GM06990 (cell line): ENCODE results near the gene ELMO1.
"Not testable (repeated sequence)": the region's sequence is repeated elsewhere in the genome, so short reads cannot be mapped to it uniquely, and the experiment has no call there.

Source experiments
- DNase-seq: peaks from one replicate; pipeline ENCODE4 v3.0.0-alpha.2; 2011; ENCODE audit not compliant: insufficient read length; ENCODE audit errors: extremely low read depth
- H3K27me3 ChIP-seq: replicated peaks from 2 replicates; pipeline ENCODE4 v1.6.0; 2011; ENCODE audit warnings: low read length; ENCODE audit not compliant: control insufficient read depth, insufficient read depth
- H3K36me3 ChIP-seq: 2 replicates; pipeline ENCODE4 v1.5.1; 2011; ENCODE audit warnings: low read length; ENCODE audit not compliant: control insufficient read depth, insufficient read depth
- H3K4me3 ChIP-seq: replicated peaks from 2 replicates; pipeline ENCODE4 v1.5.1; 2011; ENCODE audit warnings: low read depth, mild to moderate bottlenecking, control low read depth, low read length
- CTCF ChIP-seq: IDR thresholded peaks from 2 replicates; pipeline ENCODE4 v1.5.1; 2011; ENCODE audit warnings: low read length, control low read depth, mild to moderate bottlenecking, inconsistent platforms; ENCODE audit not compliant: insufficient read depth, poor library complexity, severe bottlenecking

The ELMO1 gene

GRCh38 chr7:36978461-36978860 is 470.2 kb downstream of the ELMO1 start:
- Histone ChIP-seq H3K4me3 (no peak overlapping the region), H3K27me3 (no peaks in the 10 kb centered on the region), H3K36me3 (no peaks in the 10 kb centered on the region; the same call in 1 of the 2 replicates)
- no peak for TF ChIP-seq CTCF
- no peak for DNase-seq

GRCh38 chr7:36977878-36978277 is 470.8 kb downstream of the ELMO1 start:
- no peak for TF ChIP-seq CTCF
- DNase-seq: no peak
- Histone ChIP-seq H3K27me3 (no peaks in the 10 kb centered on the region), H3K4me3 (no peak overlapping the region), H3K36me3 (no peaks in the 10 kb centered on the region; the same call in 1 of the 2 replicates)

GRCh38 chr7:36973534-36973933 is 475.1 kb downstream of the ELMO1 start:
- not testable (repeated sequence) for H3K27me3 ChIP-seq, H3K4me3 ChIP-seq, H3K36me3 ChIP-seq, DNase-seq

- no peak for TF ChIP-seq CTCF
- H3K4me3 ChIP-seq: no peak overlapping the region
- no peaks in the 10 kb centered on the region for H3K27me3 ChIP-seq
- no peaks in the 10 kb centered on the region for H3K36me3 ChIP-seq
- DNase-seq: no peak
These were observed 476.5 kb downstream of the ELMO1 start for GRCh38 chr7:36972140-36972518.

- no peak for TF ChIP-seq CTCF
- no peak for DNase-seq
- Histone ChIP-seq H3K36me3 (no peaks in the 10 kb centered on the region), H3K27me3 (no peaks in the 10 kb centered on the region), H3K4me3 (no peak overlapping the region)
These were observed 477.0 kb downstream of the ELMO1 start for GRCh38 chr7:36971515-36972139.

- no peak overlapping the region for H3K4me3 ChIP-seq
- H3K27me3 ChIP-seq: no peaks in the 10 kb centered on the region
- H3K36me3 ChIP-seq: no peaks in the 10 kb centered on the region
- DNase-seq: no peak
- no peak for TF ChIP-seq CTCF
These were observed 477.8 kb downstream of the ELMO1 start for GRCh38 chr7:36970551-36971514.
